GM19324 (cell line): ENCODE measurements around the gene CDK17.
"Not testable (repeated sequence)": the region's sequence is repeated elsewhere in the genome, so short reads cannot be mapped to it uniquely, and the experiment has no call there.

ENCODE experiments used
- ATAC-seq: cut with Tn5 transposase; IDR thresholded peaks from one replicate; pipeline ENCODE4 v1.9.1; 2021; ENCODE audit warnings: mild to moderate bottlenecking, moderate library complexity; ENCODE audit not compliant: unreplicated experiment, low FRiP score

Gene CDK17

GRCh38 chr12:96419576-96420276, 19.5 kb upstream of the CDK17 start:
- no peak for ATAC-seq

GRCh38 chr12:96417688-96418087, 17.4 kb upstream of the CDK17 start:
- not testable (repeated sequence) for ATAC-seq

- ATAC-seq = no peak
Measured at GRCh38 chr12:96416033-96416799, 16.0 kb upstream of the CDK17 start.

GRCh38 chr12:96414637-96415036, 14.4 kb upstream of the CDK17 start:
- ATAC-seq = no peak

DNA sequence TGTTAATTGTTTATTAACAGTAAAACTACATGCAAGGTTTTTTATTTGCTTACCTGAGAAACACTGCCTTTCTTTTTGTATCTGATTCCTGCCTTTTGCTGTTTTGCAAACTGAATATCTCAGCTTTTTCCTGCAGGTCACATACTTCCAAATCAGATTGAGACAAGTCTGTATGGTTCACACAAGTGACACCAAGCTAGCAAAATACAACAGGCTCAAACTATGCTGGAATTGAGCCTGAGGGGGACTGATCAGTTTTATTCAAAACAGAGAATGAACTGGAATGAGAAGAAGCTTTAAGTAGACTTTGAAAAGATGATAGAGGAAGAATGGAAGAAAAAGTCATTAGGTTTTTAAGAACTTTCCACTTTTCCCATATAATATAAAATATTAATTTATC, 12.2 kb upstream of the CDK17 start:
- ATAC-seq = no peak

DNA sequence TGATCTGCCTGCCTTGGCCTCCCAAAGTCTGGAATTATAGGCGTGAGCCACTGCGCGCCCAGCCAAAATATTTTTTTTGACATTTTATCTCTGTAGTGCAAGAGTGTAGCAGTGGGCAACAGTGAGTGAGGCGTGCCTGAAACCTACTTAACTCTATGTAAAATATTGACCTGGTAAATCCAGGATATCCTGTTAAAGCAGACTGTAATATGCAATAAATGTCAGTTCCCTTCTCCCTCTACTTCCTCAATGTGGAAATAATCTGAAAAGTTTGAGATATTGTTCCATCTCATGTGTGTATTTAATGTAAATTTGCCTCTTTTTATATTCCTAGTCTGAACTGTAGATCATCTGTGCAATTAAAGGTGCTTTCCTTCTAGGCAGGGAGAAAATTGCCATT, 9.5 kb upstream of the CDK17 start:
- no peak for ATAC-seq

GRCh38 chr12:96408993-96409392, 8.8 kb upstream of the CDK17 start:
- no peak for ATAC-seq

DNA sequence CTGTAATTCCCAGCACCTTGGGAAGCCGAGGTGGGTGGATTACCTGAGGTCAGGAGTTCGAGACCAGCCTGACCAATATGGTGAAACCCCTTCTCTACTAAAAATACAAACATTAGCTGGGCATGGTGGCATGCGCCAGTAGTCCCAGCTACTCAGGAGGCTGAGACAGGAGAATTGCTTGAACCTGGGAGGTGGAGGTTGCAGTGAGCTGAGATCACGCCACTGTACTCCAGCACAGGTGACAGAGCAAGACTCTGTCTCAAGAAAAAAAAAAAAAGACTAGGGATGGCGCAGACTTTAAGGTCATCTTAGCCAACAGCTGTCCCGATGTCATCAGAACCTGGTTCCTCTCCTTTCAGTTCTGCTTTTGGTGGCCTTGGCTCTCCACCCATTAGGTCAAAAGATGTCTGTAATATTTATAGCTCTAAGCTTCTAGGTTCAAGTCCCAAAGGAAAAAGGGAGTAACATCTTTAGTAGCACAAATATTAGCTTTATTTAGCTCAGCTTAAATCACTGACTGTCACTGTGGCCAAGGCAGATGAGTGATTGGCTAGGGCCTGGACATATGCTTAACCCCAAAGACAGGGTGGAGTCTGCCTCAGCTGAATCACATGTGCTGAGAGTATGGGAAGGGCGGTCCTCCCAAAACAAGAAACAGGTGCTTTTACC, 7.3 kb upstream of the CDK17 start:
- ATAC-seq = peak; percentile 90

- no peak for ATAC-seq
Measured at GRCh38 chr12:96404696-96405095, 4.5 kb upstream of the CDK17 start.

GRCh38 chr12:96403870-96404269, 3.6 kb upstream of the CDK17 start:
- no peak for ATAC-seq

DNA sequence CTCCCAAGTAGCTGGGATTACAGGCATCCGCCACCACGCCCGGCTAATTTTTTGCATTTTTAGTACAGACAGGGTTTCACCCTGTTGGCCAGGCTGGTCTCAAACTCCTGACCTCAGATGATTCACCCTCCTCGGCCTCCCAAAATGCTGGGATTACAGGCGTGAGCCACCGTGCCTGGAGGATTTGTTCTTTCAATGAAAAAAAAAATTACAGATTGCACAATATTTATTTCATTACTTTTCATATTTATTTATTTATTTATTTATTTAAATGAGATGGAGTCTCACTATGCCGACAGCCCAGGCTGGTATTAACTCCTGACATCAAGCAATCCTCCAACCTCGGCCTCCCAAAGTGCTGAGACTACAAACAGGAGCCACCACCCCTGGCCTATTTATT, 2.3 kb upstream of the CDK17 start:
- ATAC-seq = not testable (repeated sequence)

DNA sequence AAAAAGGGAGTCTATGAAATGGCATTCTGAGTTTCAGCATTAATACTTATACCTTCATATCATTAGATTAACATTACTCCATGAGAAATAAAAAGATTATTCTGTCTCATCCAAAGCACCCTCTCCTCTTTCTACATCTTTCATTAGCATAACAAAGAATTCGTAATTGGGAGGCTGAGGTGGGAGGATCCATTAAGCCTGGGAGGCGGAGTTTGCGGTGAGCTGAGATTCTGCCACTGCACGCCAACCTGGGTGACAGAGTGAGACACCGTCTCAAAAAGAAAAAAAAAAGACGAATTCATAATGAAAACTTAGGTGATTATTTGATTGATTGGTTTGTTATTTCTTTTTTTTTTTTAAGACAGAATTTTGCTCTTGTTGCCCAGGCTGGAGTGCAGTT, 1.8 kb upstream of the CDK17 start:
- no peak for ATAC-seq

DNA sequence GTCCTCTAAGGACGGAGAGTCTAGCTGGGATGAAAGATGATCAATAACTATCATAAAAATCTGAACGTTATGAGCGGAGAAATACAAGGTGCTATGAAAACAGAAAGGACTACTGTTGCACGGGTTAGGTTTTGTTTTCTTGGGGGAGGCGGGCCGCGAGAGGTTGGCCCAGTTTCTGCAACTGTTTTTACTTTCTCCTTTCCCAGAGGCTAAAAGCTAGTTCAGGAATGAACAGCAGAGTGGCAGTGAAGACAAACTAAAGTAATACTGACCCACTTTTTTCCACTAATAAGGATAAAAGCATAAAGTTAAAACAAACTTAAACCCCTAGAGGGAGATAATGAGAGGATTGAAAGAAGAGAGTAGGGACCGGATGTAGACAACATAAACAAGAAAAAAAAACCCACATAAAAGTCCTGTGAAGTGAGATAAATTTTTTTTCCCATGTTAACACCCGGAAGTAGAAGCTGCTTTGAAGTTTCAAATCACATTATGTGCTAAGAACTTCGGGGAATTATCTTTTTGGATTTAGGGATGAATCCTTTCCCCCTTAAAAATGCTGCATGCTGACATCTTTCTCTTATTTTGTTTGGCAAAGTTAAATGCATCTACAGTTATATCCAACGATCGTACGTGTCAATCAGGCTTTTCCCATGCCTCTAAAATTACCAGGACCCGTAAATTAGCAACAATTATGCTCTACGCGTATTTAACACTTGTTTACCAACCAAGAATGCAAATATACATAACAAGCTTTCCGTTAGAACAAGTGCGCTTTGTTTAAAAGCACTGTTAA, 1.0 kb upstream of the CDK17 start:
- ATAC-seq = no peak

- peak; percentile 5 for ATAC-seq
Measured at GRCh38 chr12:96400631-96401075, 414 bp upstream of the CDK17 start.

DNA sequence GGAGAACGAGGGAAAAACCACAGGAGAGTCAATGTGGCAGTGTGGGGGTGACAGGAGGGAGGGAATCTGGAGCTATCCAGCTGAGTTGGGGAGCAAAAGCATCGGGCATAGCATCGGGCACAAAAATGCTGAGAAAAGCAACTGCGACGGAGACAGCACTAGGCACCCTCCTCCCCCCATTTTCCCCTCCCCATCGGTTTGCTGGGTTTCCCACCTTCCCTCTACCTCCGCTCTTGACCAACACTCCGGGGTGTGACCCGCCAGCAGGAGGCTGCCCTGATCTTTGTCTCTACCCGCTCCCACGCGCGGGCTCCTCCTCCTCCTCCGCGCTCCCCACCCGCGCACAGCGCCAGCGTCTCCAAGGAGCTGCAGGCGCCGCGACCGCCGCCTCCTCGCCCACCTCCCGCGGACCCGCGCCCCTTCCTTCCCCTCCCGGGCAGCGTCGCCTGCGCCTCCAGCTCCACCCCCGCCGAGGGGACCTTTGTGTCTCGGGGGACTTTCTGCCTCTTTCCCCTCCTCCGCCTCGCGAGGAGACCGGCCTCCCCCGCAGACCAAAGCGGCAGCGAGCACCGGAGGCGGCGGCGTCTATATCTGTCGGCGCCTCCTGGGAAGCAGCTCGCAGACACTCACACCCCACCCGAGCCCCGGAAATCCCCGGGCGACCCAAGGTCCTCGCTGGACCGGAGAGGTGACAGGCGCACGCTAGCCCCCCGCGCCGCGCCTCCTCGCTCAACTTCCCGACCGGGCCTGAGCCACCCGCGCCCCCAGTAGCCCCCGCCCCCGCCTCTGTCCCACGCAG, 920 bp downstream of the CDK17 start:
- peak; percentile 39 for ATAC-seq

GRCh38 chr12:96398424-96399119, 1.7 kb downstream of the CDK17 start:
- ATAC-seq = no peak

DNA sequence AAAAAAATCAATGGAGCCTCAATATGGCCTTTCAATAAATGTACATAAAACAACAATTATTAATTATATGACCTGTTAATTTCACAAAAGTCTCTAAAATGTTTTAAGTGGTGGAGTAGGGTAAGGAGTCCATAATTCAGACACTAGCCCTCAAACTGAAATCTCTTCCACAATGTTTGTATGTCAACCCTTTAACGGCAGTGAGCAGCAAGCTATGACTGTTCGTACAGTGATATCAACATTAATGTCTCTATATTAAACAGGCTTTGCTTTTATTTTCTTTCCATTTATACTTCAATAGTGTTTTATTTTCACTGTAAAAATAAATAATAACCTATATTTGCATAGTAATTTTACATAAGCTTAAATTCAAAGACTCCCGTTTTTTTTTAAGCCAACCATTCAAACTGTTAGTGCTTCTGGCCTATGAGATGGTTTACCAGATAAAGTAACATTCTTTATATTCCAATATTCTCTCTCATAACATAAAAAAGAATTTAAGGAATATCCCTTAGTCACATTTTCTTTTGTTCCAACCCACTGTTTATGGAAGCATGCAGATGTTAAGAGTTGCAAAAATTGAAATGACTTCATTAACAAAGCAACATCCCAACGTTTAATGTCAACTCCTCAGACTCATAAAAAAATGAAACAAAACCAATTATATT, 2.3 kb downstream of the CDK17 start:
- no peak for ATAC-seq

DNA sequence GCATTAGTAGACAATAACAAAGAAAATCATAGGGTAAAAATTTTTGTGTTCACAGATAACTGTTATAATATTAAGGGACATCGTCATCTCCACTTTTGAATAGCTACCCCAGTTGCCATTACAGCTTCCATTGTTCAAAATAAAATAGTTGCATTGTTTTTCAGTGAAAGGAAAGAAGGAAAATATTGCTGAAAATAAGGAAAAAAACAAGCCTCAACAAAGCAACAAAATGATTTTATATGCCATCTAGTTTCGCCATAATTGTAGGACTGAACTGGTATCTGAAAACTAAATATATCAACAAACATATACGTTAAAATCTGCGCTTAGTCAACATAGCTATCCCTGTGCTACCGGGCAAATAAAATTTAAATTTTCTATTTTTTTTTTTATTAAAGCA, 3.3 kb downstream of the CDK17 start:
- ATAC-seq = no peak

DNA sequence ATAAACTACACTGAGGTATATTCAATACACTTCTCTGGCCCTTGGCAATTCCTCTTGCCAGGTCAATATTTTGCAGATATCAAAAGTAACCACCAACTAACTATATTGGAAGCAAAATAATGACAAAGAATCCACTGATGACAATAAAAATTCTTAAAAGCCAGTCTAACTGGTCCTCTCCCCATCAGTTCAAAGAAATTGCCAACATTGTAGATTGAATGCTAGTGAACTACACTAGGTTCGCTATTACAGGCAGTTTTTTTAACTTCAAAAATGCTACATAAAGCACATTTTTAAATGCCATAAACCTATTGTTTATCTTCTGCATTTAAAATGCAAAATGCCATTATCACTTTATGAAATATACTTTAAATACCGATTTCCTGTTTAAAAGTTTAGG, 4.0 kb downstream of the CDK17 start:
- ATAC-seq = no peak
